NK-92 (cell line): ENCODE data around the gene STIM2.
"Not testable (repeated sequence)": the region's sequence is repeated elsewhere in the genome, so short reads cannot be mapped to it uniquely, and the experiment has no call there.

Experiments
- DNase-seq: peaks from one replicate; lab custom pipeline; 2025; ENCODE audit not compliant: unreplicated experiment; lab: John Stamatoyannopoulos, UW

STIM2 gene

GRCh38 chr4:27022963-27023362 lies 162.3 kb downstream of the STIM2 start:
- DNase-seq: no peak

GRCh38 chr4:27023366-27023765 lies 162.7 kb downstream of the STIM2 start:
- no peak for DNase-seq

GRCh38 chr4:27024805-27025204 lies 164.2 kb downstream of the STIM2 start:
- DNase-seq: no peak

GRCh38 chr4:27027428-27027827 lies 166.8 kb downstream of the STIM2 start:
- no peak for DNase-seq

GRCh38 chr4:27035127-27035526 lies 174.5 kb downstream of the STIM2 start:
- not testable (repeated sequence) for DNase-seq

GRCh38 chr4:27040356-27040755 lies 179.7 kb downstream of the STIM2 start:
- no peak for DNase-seq

- no peak for DNase-seq
These were observed 181.8 kb downstream of the STIM2 start for GRCh38 chr4:27042411-27042810.

GRCh38 chr4:27043200-27043599 lies 182.6 kb downstream of the STIM2 start:
- DNase-seq: no peak

- no peak for DNase-seq
These were observed 186.2 kb downstream of the STIM2 start for GRCh38 chr4:27046851-27047250.

- DNase-seq: no peak
These were observed 188.0 kb downstream of the STIM2 start for GRCh38 chr4:27048429-27049238.

- DNase-seq: no peak
These were observed 188.7 kb downstream of the STIM2 start for GRCh38 chr4:27049239-27049829.

- no peak for DNase-seq
These were observed 190.1 kb downstream of the STIM2 start for GRCh38 chr4:27050731-27051130.

- DNase-seq: no peak
These were observed 194.7 kb downstream of the STIM2 start for GRCh38 chr4:27055221-27055760.

- no peak for DNase-seq
These were observed 195.6 kb downstream of the STIM2 start for GRCh38 chr4:27056281-27056680.

- DNase-seq: no peak
These were observed 196.4 kb downstream of the STIM2 start for GRCh38 chr4:27057053-27057452.

- DNase-seq: no peak
These were observed 197.0 kb downstream of the STIM2 start for GRCh38 chr4:27057662-27058061.

GRCh38 chr4:27058819-27059406 lies 198.3 kb downstream of the STIM2 start:
- DNase-seq: no peak

GRCh38 chr4:27059446-27059845 lies 198.8 kb downstream of the STIM2 start:
- no peak for DNase-seq

GRCh38 chr4:27062256-27062655 lies 201.6 kb downstream of the STIM2 start:
- no peak for DNase-seq

GRCh38 chr4:27066591-27066990 lies 205.9 kb downstream of the STIM2 start:
- no peak for DNase-seq

- DNase-seq: no peak
These were observed 207.7 kb downstream of the STIM2 start for GRCh38 chr4:27068151-27068867.
